ENCODE results near the gene SBF2.

SBF2 gene

DNA sequence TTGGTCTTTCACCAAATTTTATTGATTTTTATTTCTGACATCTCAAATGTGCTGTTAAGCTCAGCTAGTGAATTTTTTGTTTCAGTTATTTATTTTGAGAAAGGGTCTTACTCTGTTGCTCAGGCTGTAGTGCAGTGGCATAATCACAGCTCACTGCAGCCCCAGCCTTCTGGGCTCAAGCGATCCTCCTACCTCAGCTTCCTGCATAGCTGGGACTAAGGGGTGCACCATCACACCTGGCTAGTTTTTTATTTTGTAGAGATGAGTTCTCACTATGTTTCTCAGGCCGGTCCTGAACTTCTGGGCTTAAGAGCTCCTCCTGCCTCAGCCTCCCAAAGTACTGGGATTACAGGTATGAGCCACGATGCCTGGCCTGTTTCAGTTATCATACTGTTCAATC, 282.0 kb downstream of the SBF2 start:
- Histone ChIP-seq H3K9ac (ENCODE audit: low read length) (no peak overlapping the region), H3K79me2 (ENCODE audit: low read length) (no peaks in the 10 kb centered on the region), H3K27ac (ENCODE audit: low read length) (no peak overlapping the region), H2AFZ (ENCODE audit: low read length) (no peak overlapping the region), H3K9me3 (replicated peaks; ENCODE audit: insufficient read depth, low read length) (no peaks in the 10 kb centered on the region), H3K4me1 (ENCODE audit: low read length) (no peaks in the 10 kb centered on the region), H3K36me3 (replicated peaks; ENCODE audit: insufficient read depth, low read length) (no peaks in the 10 kb centered on the region), H3K4me3 (ENCODE audit: low read length) (no peak overlapping the region), H3K9me2 (replicated peaks; ENCODE audit: insufficient read depth, low read length) (no peaks in the 10 kb centered on the region), H3K4me2 (ENCODE audit: low read depth, low read length) (no peak overlapping the region), H3F3A (ENCODE audit: insufficient read depth, low read length) (no peaks in the 10 kb centered on the region), H4K20me1 (ENCODE audit: insufficient read depth, low read length) (no peaks in the 10 kb centered on the region), H3K27me3 (replicated peaks; ENCODE audit: insufficient read depth, low read length) (no peaks in the 10 kb centered on the region)
- TF ChIP-seq, protein P1, sequence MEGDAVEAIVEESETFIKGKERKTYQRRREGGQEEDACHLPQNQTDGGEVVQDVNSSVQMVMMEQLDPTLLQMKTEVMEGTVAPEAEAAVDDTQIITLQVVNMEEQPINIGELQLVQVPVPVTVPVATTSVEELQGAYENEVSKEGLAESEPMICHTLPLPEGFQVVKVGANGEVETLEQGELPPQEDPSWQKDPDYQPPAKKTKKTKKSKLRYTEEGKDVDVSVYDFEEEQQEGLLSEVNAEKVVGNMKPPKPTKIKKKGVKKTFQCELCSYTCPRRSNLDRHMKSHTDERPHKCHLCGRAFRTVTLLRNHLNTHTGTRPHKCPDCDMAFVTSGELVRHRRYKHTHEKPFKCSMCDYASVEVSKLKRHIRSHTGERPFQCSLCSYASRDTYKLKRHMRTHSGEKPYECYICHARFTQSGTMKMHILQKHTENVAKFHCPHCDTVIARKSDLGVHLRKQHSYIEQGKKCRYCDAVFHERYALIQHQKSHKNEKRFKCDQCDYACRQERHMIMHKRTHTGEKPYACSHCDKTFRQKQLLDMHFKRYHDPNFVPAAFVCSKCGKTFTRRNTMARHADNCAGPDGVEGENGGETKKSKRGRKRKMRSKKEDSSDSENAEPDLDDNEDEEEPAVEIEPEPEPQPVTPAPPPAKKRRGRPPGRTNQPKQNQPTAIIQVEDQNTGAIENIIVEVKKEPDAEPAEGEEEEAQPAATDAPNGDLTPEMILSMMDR (IDR thresholded peaks at IDR 0.05; ENCODE audit: low read length) = no peak
- TF ChIP-seq EZH2phosphoT487 (IDR thresholded peaks at IDR 0.05; ENCODE audit: low read length) = no peak
- no peak for TF ChIP-seq EZH2 (optimal IDR thresholded peaks at IDR 0.05; ENCODE audit: low read depth, low read length)
- DNase-seq = no peak

DNA sequence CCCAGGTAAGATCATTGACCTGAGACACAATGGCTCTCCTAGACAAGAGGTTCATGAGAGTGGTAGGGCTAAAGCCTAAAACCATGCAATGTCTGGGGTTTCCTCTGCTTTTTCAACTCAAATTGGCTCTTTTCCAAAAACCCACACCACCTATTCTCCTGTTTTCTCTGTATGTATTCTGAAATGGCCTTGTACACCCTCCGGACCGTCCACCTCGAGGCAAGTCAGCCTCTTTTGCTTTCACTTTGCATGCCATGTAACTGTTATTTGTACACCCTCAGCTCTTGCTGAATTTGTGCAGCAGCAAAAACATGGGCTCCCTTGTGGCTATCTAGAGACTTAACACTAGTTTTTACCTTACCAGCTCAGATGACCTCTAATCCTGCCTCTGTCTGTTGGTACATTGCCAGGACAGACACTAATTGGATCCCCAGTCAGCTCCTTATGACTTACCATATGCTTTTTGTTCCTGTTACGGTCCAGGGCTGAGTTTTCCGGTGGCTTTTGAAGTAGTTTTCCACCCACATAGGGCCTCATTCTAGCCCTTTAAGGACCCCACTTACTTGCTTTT, 288.0 kb downstream of the SBF2 start:
- Histone ChIP-seq H3K36me3 (replicated peaks; ENCODE audit: insufficient read depth, low read length) (no peaks in the 10 kb centered on the region), H3K27ac (ENCODE audit: low read length) (no peak overlapping the region), H3K9me2 (replicated peaks; ENCODE audit: insufficient read depth, low read length) (no peaks in the 10 kb centered on the region), H3K4me2 (ENCODE audit: low read depth, low read length) (no peak overlapping the region), H2AFZ (ENCODE audit: low read length) (no peak overlapping the region), H3K4me3 (ENCODE audit: low read length) (no peak overlapping the region), H3K27me3 (replicated peaks; ENCODE audit: insufficient read depth, low read length) (no peaks in the 10 kb centered on the region), H3F3A (ENCODE audit: insufficient read depth, low read length) (no peaks in the 10 kb centered on the region), H3K9me3 (replicated peaks; ENCODE audit: insufficient read depth, low read length) (no peaks in the 10 kb centered on the region), H3K4me1 (ENCODE audit: low read length) (no peaks in the 10 kb centered on the region), H4K20me1 (ENCODE audit: insufficient read depth, low read length) (no peaks in the 10 kb centered on the region), H3K79me2 (ENCODE audit: low read length) (no peaks in the 10 kb centered on the region), H3K9ac (ENCODE audit: low read length) (no peak overlapping the region)
- TF ChIP-seq, protein P1 (IDR thresholded peaks at IDR 0.05; ENCODE audit: low read length) = no peak
- TF ChIP-seq EZH2phosphoT487 (IDR thresholded peaks at IDR 0.05; ENCODE audit: low read length) (no peak), EZH2 (optimal IDR thresholded peaks at IDR 0.05; ENCODE audit: low read depth, low read length) (no peak)
- DNase-seq = no peak

DNA sequence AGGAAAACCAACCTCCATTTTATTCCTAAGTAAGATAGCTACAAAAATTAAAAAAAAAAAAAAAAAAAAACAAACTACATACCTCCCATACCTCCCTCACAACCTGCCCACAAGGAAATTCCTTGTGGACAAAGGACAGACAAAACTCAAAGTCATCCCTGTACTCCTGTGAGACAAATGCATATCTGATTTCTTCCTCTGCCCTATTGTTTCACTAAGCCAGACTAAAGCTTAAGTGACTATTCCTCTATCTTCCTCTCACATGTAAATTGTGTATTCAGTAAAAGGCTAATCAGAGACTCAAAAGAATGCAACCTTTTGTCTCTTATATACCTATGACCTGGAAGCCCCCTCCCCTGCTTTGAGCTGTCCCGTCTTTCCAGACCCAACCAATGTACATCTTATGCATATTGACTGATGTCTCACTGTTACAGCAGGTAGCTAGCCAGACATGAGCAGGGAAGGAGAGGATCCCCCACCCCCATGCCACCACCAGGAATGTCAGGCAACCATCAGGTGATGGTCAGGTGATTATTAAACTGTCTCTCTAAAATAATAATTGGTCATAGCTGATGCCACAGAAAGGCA, 289.4 kb downstream of the SBF2 start:
- Histone ChIP-seq H3K9me2 (replicated peaks; ENCODE audit: insufficient read depth, low read length) (no peaks in the 10 kb centered on the region), H3K4me3 (ENCODE audit: low read length) (no peak overlapping the region), H3K9ac (ENCODE audit: low read length) (no peak overlapping the region), H3K9me3 (replicated peaks; ENCODE audit: insufficient read depth, low read length) (no peaks in the 10 kb centered on the region), H3K27me3 (replicated peaks; ENCODE audit: insufficient read depth, low read length) (no peaks in the 10 kb centered on the region), H4K20me1 (ENCODE audit: insufficient read depth, low read length) (no peaks in the 10 kb centered on the region), H3F3A (ENCODE audit: insufficient read depth, low read length) (no peaks in the 10 kb centered on the region), H3K4me2 (ENCODE audit: low read depth, low read length) (no peak overlapping the region), H2AFZ (ENCODE audit: low read length) (no peak overlapping the region), H3K79me2 (ENCODE audit: low read length) (no peaks in the 10 kb centered on the region), H3K36me3 (replicated peaks; ENCODE audit: insufficient read depth, low read length) (no peaks in the 10 kb centered on the region), H3K27ac (ENCODE audit: low read length) (no peak overlapping the region), H3K4me1 (ENCODE audit: low read length) (no peaks in the 10 kb centered on the region)
- no peak for DNase-seq
- TF ChIP-seq EZH2 (optimal IDR thresholded peaks at IDR 0.05; ENCODE audit: low read depth, low read length) (no peak), EZH2phosphoT487 (IDR thresholded peaks at IDR 0.05; ENCODE audit: low read length) (no peak)
- TF ChIP-seq, protein P1 (IDR thresholded peaks at IDR 0.05; ENCODE audit: low read length) = no peak
